AG09309 (cell line): ENCODE results near the gene UBR4.

Source experiments
- DNase-seq: peaks from one replicate; pipeline ENCODE4 v3.0.0-alpha.2; 2010; ENCODE audit warnings: low read depth
- H3K4me3 ChIP-seq: 2 replicates; pipeline ENCODE4 v1.5.1; 2011; ENCODE audit warnings: mild to moderate bottlenecking, low read depth, low read length, moderate library complexity; ENCODE audit not compliant: control insufficient read depth
- TF ChIP-seq, protein P1 (sequence below): IDR thresholded peaks from 2 replicates; pipeline ENCODE4 v1.5.1; 2011; ENCODE audit warnings: mild to moderate bottlenecking, low read depth, low read length, inconsistent platforms; ENCODE audit not compliant: insufficient read depth, control insufficient read depth; ENCODE audit errors: missing control alignments

The UBR4 gene

DNA sequence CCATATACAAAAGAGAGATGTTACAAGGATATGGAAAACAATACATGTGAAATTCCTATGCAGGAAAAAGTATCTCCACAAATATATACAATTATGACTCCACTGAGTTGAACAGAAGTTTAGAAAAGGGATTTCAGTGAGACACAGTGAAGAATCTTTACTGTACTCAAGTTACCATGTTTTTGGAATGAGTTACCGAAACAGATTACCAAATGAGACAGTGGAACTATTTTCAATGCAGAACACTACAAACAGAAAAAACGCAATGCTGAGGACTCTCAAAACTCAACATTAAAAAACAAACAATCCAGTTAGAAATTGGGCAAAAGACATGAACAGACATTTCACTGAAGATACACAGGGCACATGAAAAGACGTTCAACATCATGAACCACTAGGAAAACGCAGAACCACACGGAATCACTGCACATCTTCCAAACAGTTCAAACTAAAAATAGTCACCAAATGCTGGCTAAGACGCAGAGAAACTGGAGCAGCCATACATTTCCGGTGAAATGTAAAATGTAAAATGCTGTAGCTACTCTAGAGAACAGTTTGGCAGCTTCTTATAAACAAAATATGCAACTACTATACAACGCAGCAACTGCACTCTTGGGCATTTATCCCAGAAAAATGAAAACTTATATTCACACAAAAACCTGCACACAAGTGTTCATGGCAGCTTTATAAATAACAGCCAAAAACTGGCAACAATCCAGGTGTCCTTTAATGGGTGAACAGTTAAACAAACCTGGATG, 118.7 kb downstream of the UBR4 start:
- TF ChIP-seq, protein P1, sequence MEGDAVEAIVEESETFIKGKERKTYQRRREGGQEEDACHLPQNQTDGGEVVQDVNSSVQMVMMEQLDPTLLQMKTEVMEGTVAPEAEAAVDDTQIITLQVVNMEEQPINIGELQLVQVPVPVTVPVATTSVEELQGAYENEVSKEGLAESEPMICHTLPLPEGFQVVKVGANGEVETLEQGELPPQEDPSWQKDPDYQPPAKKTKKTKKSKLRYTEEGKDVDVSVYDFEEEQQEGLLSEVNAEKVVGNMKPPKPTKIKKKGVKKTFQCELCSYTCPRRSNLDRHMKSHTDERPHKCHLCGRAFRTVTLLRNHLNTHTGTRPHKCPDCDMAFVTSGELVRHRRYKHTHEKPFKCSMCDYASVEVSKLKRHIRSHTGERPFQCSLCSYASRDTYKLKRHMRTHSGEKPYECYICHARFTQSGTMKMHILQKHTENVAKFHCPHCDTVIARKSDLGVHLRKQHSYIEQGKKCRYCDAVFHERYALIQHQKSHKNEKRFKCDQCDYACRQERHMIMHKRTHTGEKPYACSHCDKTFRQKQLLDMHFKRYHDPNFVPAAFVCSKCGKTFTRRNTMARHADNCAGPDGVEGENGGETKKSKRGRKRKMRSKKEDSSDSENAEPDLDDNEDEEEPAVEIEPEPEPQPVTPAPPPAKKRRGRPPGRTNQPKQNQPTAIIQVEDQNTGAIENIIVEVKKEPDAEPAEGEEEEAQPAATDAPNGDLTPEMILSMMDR: no peak
- DNase-seq: no peak
- no peak overlapping the region for H3K4me3 ChIP-seq

DNA sequence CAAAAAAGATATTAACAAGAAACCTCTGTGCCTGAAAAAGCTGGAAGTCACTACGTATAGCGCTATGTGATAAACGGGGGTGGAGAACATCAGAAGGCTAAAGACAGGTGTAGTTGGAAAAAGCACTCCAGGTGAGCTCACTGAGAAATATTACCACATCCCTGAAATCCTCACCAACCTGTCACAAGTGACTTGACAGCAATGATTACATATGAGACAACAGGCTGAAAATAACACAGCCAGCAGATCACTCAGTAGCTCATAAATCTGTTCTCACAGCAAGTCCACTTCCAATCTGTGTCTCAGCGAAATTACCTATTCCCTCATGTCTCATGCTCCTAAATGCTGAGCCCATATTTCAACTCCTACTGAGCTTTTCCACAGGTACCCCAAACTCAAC, 120.5 kb downstream of the UBR4 start:
- TF ChIP-seq, protein P1: no peak

DNA sequence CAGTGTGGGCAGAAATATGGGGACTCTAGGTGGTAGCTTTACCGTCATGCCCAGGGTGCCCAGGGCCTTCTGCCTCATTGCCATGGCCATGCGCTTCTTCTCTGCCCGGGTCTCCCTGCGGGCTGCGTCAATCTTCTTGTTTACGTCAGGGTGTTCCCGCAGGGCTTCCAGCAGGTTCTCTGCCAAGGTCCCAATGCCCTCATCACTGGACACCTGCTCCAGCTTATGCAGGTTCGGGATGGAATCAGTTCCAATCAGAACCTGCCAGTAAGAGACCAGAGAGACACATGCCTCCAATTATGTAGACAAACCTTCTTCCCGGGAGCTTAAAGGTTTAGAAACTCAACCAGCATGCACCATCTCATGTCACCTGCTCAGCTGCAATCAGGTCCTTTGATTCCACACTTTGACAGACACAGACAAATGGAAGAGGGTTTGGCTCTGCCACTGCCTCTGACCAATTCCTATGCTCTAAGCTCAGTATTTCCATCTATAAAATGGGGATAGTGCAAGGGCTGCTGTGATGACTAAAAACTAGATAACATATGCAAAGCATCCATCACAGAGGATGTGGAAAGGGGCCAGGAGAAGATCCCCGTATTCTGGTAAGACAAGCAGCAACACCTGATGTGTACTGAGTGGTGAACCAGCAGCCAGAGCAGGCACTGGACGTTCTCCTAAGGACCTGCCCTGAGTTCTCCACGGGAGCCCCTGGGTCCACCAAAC, 121.2 kb downstream of the UBR4 start:
- TF ChIP-seq, protein P1: no peak
- H3K4me3 ChIP-seq: no peak overlapping the region
- no peak for DNase-seq

More for the DNA sequence above, 120.5 kb downstream of the UBR4 start:
- DNase-seq: no peak
- H3K4me3 ChIP-seq: no peak overlapping the region

DNA sequence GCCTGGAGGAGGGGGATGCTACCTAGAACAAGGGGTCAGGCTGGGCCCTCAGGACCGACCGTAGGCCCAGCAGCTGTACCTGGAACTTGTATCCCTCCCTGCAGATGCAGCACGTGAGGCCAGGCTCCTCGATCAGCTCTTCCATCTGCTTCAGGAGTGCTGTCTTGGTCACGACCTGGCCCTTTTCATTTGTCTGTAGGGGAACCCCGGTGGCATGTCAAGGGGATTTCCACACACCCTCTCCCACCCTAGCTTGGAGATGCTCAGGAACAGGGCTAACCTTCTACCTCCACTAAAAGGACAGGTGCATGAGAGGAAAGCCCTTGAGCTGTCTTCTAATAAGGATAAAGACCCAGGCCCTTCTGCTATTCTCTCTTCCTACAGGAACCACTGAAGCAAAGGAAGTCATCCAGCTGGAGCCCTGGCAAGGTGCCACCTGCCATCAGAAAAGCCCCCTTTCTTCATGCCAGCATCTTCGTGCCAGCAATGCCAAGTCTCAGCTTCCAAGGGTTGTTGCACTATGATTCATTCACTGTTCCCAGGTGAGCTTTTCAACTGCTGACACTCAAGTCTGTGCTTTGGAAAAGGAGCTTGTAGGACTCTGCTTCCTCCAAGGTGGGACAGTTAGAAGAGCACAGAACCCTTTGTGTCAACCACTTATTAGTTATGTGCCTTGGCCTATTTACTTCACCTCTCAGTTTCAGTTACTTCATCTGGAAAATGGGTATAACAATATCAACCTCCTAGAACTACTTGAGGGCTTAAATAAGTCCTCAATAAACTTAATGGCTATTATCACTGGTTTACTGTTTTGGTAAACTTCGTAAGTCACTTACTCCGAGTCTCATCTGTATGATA, 122.1 kb downstream of the UBR4 start:
- TF ChIP-seq, protein P1: no peak
- DNase-seq: no peak
- no peak overlapping the region for H3K4me3 ChIP-seq

DNA sequence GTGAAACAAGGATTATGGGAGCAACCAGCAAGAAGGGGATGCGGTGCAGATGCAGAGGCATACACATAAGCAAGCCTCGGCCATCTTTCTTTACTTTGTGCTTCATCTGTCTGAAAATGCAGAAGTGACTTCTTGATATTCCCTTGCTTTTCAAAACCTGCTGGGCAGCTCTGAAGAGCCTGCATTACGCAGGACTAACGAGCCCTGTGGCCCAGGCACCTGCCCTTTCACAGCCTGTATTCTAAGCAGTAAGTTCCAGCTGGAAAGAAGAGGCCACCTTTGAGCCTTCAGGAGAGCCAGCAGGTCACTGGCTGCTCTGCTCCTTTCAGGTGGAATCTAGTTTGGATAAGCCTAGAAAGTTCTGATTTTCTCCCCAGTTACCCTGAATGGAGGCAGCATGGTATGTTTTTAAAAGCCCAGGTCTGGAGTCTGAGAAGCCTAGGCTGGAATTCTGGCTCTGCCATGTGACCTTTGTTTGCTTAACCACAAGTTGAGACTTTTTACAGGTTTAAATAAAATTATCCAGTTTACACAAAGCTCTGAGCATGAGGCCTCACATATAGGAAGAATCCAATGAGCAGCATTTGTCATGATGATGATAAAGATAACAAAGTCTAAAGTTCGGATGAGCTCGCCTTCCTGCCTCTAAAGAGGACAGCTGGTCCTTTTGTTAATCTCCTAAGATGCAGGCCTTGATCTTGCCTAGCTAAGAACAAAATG, 122.9 kb downstream of the UBR4 start:
- H3K4me3 ChIP-seq: no peak overlapping the region
- DNase-seq: no peak
- TF ChIP-seq, protein P1: no peak
